Activated T-cell treated with anti-CD3 and anti-CD28 coated beads, Interleukin-2, amount 50 U/mL, for 24 hours (primary cell): ENCODE measurements around the gene LAMA3.

Source experiments
- DNase-seq: peaks from one replicate; pipeline ENCODE4 v3.0.0-alpha.2; 2020
- H3K27ac Mint-ChIP-seq: 2 replicates; pipeline ENCODE4 v1.8.0; 2020; ENCODE audit warnings: mild to moderate bottlenecking, mixed read lengths
- H3K27me3 Mint-ChIP-seq: 2 replicates; pipeline ENCODE4 v1.8.0; 2020; ENCODE audit warnings: mixed read lengths
- H3K36me3 Mint-ChIP-seq: 2 replicates; pipeline ENCODE4 v1.8.0; 2020; ENCODE audit warnings: low read depth, mixed read lengths
- H3K4me1 Mint-ChIP-seq: 2 replicates; pipeline ENCODE4 v1.8.0; 2020; ENCODE audit warnings: low read depth, mixed read lengths
- H3K4me3 Mint-ChIP-seq: 2 replicates; pipeline ENCODE4 v1.8.0; 2020; ENCODE audit warnings: mild to moderate bottlenecking, moderate library complexity, mixed read lengths
- H3K9me3 Mint-ChIP-seq: 2 replicates; pipeline ENCODE4 v1.8.0; 2020; ENCODE audit warnings: mixed read lengths

Gene LAMA3

DNA sequence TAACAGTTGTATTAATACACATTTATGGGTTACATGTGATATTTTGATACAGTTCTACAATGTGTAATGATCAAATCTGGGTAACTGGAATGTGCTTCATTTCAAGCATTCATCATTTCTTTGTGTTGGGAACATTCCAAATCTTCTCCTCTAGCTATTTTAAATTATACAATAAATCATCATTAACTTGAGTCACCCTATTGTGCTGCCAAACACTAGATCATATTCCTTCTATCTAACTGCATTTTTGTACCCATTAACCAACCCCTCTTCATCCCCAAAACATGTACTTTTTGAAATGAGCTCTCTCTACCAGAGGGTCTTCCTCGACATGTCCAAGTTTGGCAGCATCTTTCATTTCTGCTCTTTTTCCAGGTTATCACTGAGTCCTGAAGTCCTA, 244.2 kb downstream of the LAMA3 start:
- Mint-ChIP-seq H3K9me3 (no peaks in the 10 kb centered on the region), H3K4me3 (no peak overlapping the region), H3K27ac (no peak overlapping the region), H3K36me3 (no peaks in the 10 kb centered on the region), H3K4me1 (peaks cover 56% of the 10 kb centered on the region), H3K27me3 (no peaks in the 10 kb centered on the region)
- no peak for DNase-seq

- H3K4me1 Mint-ChIP-seq, result peaks cover 57% of the 10 kb centered on the region
- H3K36me3 Mint-ChIP-seq, result no peaks in the 10 kb centered on the region
- H3K4me3 Mint-ChIP-seq, result no peak overlapping the region
- no peak for DNase-seq
- H3K9me3 Mint-ChIP-seq, result no peaks in the 10 kb centered on the region
- H3K27me3 Mint-ChIP-seq, result no peaks in the 10 kb centered on the region
- no peak overlapping the region for H3K27ac Mint-ChIP-seq
These were observed 245.0 kb downstream of the LAMA3 start for GRCh38 chr18:23934252-23934651.

- Mint-ChIP-seq H3K4me3 (no peak overlapping the region), H3K27ac (no peak overlapping the region), H3K36me3 (no peaks in the 10 kb centered on the region), H3K9me3 (no peaks in the 10 kb centered on the region), H3K27me3 (no peaks in the 10 kb centered on the region), H3K4me1 (peaks cover 51% of the 10 kb centered on the region)
- DNase-seq, result no peak
These were observed 245.6 kb downstream of the LAMA3 start for GRCh38 chr18:23934863-23935262.

- H3K4me1 Mint-ChIP-seq, result peaks cover 48% of the 10 kb centered on the region
These were observed 246.6 kb downstream of the LAMA3 start for GRCh38 chr18:23935804-23936203.

GRCh38 chr18:23936381-23936958, 247.2 kb downstream of the LAMA3 start:
- Mint-ChIP-seq H3K4me3 (no peak overlapping the region), H3K36me3 (no peaks in the 10 kb centered on the region), H3K27ac (no peak overlapping the region), H3K4me1 (peaks cover 48% of the 10 kb centered on the region), H3K9me3 (no peaks in the 10 kb centered on the region), H3K27me3 (peaks cover under 1% of the 10 kb centered on the region)
- no peak for DNase-seq

More at GRCh38 chr18:23935804-23936203, 246.6 kb downstream of the LAMA3 start:
- Mint-ChIP-seq H3K36me3 (no peaks in the 10 kb centered on the region), H3K9me3 (no peaks in the 10 kb centered on the region), H3K27ac (no peak overlapping the region), H3K4me3 (no peak overlapping the region), H3K27me3 (no peaks in the 10 kb centered on the region)
- DNase-seq, result no peak

DNA sequence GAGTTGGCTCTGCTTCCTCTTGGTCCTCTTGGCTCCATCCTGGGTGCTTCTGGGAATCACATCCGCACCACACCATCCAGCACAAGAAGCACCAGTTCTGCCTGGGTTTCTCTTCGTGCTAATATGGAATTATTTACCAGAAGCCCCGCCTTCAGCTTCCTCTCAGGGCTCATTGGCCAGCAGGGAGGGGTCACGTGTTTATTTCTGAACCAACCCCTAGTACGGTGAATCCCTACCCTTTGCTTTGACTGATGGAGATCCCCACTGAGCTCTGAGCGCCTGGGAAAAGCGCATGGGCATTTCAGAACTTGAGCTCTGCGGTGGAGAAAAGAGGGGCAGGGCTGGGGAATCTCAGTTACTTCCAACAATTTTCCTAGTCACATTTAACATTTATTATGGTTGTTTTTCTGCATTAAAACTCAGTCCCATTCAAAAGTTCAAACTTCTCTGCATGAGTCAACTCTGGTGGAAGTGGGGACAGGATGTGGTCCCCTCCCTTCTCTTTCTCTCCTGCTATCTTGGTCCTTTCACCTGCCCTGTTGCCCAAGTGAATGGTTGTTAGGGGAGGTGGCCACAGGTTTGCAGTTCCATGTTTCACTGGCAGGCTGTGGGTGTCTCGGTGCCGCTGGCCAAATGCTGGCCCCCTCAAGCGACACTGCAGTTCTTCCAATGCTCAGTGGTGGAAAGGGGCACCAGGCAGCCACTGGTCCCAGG, 248.9 kb downstream of the LAMA3 start:
- H3K4me3 Mint-ChIP-seq, result no peak overlapping the region
- no peak for DNase-seq
- no peak overlapping the region for H3K27ac Mint-ChIP-seq
- H3K27me3 Mint-ChIP-seq, result peaks cover 7% of the 10 kb centered on the region
- H3K36me3 Mint-ChIP-seq, result no peaks in the 10 kb centered on the region
- H3K9me3 Mint-ChIP-seq, result no peaks in the 10 kb centered on the region
- peaks cover 60% of the 10 kb centered on the region for H3K4me1 Mint-ChIP-seq

DNA sequence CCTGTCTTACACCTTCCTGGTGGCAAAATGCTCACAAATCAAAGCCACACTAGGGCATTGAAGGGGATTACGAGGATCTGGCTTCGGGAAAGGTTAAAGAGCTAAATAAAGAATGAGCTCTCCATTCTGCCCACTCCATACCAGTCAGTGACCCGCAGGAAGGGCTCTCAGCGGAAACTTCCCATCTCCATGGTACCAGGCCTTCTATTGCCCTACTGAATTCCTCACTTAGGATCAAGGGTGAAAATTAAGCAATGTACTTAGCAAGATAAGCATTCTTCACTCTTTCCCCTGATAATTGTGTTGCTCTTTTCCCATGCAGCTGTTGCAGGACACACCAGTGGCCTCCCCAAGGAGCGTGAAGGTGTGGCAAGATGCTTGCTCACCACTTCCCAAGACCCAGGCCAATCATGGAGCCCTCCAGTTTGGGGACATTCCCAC, 249.7 kb downstream of the LAMA3 start:
- Mint-ChIP-seq H3K4me3 (no peak overlapping the region), H3K4me1 (peaks cover 67% of the 10 kb centered on the region), H3K27me3 (peaks cover 7% of the 10 kb centered on the region), H3K9me3 (no peaks in the 10 kb centered on the region), H3K36me3 (no peaks in the 10 kb centered on the region), H3K27ac (no peak overlapping the region)
- DNase-seq, result no peak

DNA sequence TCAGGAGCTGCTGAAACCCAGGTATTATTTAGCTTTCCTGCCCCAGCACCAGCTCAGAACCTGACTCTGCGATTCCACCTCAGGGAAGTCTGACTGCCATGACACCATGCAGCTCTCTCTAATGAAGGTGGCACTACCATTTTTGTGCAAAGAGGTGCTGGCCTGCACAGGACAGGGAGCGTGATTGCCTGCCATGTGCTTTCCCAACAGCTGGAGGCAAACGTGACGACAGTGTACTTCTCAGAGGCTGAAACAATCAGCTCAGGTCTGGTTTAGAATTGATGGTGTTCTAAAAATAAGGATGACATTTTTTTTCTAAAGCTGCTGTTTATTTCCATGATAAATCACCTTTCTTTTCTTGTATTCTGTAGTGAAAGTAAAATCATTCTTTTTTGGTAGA, 250.1 kb downstream of the LAMA3 start:
- Mint-ChIP-seq H3K36me3 (no peaks in the 10 kb centered on the region), H3K4me3 (no peak overlapping the region), H3K27ac (no peak overlapping the region), H3K4me1 (peaks cover 66% of the 10 kb centered on the region), H3K27me3 (peaks cover 7% of the 10 kb centered on the region), H3K9me3 (no peaks in the 10 kb centered on the region)
- no peak for DNase-seq

DNA sequence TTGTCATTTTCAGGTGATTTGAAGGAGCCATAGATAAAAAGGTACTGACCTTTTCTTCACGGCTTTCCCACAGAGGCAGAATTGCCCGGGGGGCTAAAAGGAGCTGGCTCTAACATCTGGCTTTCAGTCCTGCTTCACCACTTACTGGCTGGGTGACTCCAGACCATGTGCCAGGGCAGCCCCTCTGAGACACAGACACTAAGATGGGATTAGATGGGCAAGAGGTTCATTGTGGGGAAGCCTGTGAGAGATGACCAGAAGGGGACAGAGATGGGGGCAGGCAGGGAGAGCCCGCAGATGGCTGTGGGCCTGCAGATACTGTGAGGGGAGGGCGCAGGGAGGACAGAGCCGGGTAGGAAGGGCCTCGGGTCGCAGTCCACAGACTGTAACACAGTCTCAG, 250.6 kb downstream of the LAMA3 start:
- Mint-ChIP-seq H3K4me1 (peaks cover 63% of the 10 kb centered on the region), H3K27ac (no peak overlapping the region), H3K9me3 (no peaks in the 10 kb centered on the region)

GRCh38 chr18:23941791-23942190, 252.5 kb downstream of the LAMA3 start:
- Mint-ChIP-seq H3K9me3 (no peaks in the 10 kb centered on the region), H3K4me1 (peaks cover 50% of the 10 kb centered on the region), H3K36me3 (no peaks in the 10 kb centered on the region), H3K4me3 (no peak overlapping the region), H3K27me3 (peaks cover 7% of the 10 kb centered on the region), H3K27ac (no peak overlapping the region)
- DNase-seq, result no peak

More for the DNA sequence above, 250.6 kb downstream of the LAMA3 start:
- peaks cover 7% of the 10 kb centered on the region for H3K27me3 Mint-ChIP-seq
- no peak for DNase-seq
- no peak overlapping the region for H3K4me3 Mint-ChIP-seq
- no peaks in the 10 kb centered on the region for H3K36me3 Mint-ChIP-seq

DNA sequence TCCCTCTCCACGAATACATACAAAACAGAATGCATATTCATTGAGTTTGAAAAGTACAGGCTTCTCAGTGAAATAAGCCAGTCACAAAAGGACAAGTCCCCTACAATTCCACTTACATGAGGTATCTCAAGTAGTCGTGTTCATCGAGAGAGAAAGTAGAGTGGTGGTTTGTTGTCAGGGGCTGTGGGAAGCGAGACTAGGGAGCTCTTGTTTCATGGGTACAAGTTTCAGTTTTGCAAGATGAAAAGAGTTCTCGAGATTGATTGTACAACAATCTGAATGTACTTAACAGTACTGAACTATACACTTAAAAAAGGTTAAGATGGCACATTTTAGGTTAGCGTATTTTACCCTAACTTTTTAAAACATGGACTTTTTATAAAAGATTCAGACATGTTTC, 253.9 kb downstream of the LAMA3 start:
- Mint-ChIP-seq H3K9me3 (no peaks in the 10 kb centered on the region), H3K4me1 (peaks cover 40% of the 10 kb centered on the region), H3K4me3 (no peak overlapping the region), H3K36me3 (no peaks in the 10 kb centered on the region), H3K27ac (no peak overlapping the region), H3K27me3 (peaks cover 7% of the 10 kb centered on the region)
- DNase-seq, result no peak

GRCh38 chr18:23943903-23944624, 254.8 kb downstream of the LAMA3 start:
- peaks cover 30% of the 10 kb centered on the region for H3K4me1 Mint-ChIP-seq
- H3K36me3 Mint-ChIP-seq, result no peaks in the 10 kb centered on the region
- DNase-seq, result no peak
- H3K4me3 Mint-ChIP-seq, result no peak overlapping the region
- peaks cover 7% of the 10 kb centered on the region for H3K27me3 Mint-ChIP-seq
- no peaks in the 10 kb centered on the region for H3K9me3 Mint-ChIP-seq
- H3K27ac Mint-ChIP-seq, result no peak overlapping the region

DNA sequence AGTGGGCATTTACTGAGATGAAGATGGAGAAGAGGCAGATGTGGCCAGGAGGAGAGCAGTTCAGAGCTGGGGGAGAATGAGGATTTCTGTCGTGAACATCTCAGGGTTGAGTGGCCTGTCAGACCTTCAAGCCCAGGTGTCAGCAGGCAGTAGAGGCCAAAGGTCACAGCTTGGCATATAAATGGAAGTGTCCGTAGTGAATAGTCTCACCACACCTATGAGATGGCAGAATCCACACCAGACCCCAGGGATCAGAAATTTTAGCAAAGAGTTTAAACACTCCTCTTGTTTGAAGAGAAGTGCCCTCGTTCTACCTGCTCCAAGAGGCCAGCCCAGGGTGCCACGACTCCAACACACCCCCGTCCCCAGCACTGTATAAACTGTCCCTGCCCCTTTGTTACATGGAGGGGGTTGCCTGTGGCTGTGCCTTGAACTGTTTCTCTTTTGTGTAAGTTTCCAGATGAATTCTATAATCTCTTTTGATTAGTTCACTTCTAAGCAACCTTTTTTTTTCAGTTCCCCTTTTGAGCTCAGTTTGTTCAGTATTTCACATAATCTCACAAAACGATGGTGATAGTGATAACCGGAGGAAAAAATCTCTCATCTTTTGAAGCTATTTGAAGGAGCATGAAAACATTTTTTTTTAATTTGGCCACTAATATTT, 256.3 kb downstream of the LAMA3 start:
- no peak for DNase-seq
- H3K4me1 Mint-ChIP-seq, result peaks cover 30% of the 10 kb centered on the region
- no peaks in the 10 kb centered on the region for H3K36me3 Mint-ChIP-seq
- no peak overlapping the region for H3K4me3 Mint-ChIP-seq
- no peaks in the 10 kb centered on the region for H3K9me3 Mint-ChIP-seq
- peaks cover 7% of the 10 kb centered on the region for H3K27me3 Mint-ChIP-seq
- no peak overlapping the region for H3K27ac Mint-ChIP-seq

DNA sequence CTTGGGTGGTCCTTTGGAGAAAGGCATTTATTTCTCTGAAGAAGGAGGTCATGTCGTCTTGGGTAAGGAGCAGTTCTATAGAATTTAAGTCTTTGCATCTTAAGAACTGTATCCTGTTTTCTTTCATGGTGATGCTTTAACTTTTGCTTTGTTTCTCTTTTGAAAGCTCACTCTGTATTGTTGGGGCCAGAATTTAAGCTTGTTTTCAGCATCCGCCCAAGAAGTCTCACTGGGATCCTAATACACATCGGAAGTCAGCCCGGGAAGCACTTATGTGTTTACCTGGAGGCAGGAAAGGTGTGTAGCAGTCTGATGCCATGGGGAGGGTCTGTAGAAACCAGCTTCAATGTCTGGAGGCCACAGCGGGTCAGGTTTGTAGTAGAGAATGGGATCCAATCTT, 260.6 kb downstream of the LAMA3 start:
- no peak overlapping the region for H3K4me3 Mint-ChIP-seq
- peaks cover 6% of the 10 kb centered on the region for H3K4me1 Mint-ChIP-seq
- no peak for DNase-seq
- H3K27ac Mint-ChIP-seq, result no peak overlapping the region
- H3K27me3 Mint-ChIP-seq, result no peaks in the 10 kb centered on the region
- no peaks in the 10 kb centered on the region for H3K9me3 Mint-ChIP-seq
- no peaks in the 10 kb centered on the region for H3K36me3 Mint-ChIP-seq
